NOMO-1 treated with DMSO at 0.1 percent for 48 hours (cell line): ENCODE results near the gene NPAS2.

ENCODE experiments used
- DNase-seq: peaks from one replicate; lab custom pipeline; 2025; ENCODE audit not compliant: unreplicated experiment; lab: John Stamatoyannopoulos, UW

Gene NPAS2

DNA sequence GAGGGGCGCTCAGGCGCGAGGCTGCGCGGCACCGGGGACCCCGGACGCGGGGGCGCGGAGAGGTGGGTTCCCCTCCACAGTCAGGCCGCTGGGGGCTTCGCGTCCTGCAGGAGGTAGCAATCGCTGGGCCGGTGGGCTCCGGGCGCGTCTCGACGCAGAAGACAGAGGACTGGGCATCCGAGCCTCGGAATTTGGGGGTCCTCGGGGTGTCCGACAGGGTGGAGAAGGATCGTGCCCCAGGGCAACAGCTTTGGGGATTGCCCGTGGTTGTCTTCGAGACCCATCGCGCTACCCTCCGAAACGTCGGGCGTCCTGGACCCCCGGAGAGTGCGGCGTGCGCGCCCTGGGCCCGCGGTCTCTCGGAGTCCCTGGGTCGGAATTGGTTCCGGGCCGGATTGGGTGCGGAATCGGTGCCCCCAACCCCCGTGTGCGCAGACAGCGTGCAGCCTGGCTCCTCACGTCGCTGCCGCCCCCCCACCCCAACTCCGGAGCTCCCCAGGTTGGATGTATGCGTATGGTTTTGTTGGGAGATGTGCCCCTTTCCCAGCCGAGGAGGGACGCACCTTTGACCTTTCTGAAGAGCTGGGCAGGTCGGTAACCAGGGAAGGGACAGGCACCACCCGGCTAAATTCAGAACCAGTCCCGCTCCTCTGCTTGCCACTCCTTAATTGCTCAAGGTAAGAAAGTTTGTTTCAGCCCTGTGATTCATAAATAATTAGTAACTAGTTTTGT lies 750 bp downstream of the NPAS2 start:
- no peak for DNase-seq

DNA sequence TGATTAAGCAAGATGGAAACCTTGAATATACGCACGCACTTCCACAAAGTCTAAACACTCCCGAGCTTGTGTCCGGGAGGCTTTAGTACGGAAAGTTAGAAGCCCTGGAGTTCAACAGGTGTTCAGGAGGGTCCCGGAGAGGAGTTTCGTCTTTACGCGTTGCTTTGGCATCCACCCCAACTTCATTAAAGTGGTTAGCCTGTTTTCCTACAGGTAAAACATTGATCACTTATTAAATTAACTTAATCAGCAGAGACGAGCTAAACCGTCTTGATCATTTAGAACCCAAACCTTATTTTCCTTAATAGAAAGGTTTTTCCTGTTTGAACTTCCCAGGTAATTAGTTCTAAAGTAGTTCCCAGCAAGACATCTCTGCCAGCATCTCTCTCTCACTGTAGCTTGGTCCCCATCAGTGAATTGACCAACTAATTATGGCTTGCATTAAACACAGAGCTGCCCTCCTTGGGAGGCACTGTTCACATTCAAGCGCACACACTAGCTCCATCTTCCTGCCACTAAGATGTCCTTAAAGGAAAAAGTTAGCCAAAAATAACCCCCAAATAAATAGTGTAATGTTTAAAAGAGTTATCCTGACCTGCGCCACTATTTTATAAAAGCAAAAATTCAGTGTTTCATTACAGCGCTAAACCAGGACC lies 1.4 kb downstream of the NPAS2 start:
- DNase-seq: no peak

DNA sequence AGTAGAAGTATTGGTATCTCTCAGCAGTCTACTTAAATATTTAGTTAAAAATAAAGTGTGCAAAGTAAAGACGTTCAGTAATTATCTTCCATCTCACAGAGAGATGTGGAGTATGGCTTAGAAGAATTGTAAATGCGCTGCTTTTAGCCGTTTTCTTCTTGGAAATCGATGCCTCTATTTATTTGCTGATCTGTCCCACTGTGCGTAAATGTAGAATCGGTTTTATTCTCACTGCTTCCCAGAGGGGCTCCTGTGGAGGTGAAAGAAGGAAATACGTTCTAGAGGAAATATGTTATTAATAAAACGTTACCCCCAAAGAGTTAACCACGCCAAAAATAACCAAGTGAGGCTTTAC lies 1.9 kb downstream of the NPAS2 start:
- DNase-seq: no peak

DNA sequence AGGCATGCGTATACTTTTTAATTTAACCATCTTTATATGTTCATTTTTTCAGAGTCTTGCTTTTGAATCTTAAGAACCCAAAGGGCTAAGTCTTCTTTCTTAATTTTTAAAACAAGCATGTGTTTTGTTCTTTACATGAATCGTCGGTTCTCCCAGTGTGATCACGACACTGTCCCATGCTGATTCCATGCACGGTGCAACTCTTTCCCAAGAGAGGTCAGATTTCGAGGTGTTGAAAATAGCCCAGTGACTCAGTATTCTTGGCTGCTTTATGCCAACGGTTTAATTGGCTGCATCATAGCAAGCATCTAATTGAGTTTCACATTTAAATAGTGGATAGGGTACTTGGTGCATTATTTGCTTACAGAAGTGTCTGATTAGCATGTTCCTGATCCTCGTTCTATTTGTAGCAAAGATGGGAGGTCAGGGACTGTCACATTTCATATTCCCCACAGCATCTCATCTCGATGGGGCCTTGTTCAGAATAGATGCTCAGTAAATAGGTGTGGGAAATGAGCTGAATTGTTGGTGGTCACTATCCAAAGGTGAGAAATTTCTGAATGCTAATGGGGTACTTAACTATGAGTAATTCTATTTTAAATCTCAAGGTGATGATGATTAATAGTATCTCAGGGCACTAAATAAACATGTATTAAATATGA lies 2.8 kb downstream of the NPAS2 start:
- DNase-seq: no peak

DNA sequence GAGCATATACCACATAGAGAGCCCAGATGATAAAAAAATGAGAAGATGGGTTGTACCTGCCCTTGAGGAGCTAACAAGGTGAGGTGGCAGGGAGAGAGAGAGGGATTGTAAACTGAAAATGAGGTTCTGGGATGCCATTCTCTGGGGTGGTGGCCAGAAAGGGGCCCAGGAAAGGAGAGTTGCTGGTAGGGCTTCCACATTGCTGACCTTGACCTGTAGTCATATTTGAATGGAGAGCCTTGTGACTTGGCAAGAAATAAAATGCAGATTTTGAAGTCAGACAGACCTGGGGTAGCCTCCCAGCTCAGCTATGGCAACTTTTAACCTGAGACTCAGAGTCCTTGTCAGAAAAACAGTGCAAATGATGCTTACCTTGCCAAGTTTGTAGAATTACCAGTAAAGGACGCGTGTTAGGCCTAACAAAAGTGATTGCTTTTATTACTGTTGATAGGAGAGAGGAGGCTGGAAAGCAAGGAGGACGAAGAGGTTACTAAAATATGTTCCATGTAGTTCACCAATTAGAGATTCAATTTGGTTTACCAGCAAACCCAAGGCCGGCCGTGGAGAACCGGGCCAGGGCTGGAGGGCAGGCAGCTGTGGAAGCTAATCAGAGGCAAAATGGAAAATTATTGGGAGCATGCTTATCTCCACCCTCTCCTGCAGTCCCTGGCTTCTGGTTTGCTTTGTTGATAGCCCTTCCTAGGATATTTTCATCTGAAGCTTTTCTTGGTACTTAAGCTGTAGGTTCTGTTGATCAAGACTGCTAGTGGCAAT lies 3.9 kb downstream of the NPAS2 start:
- DNase-seq: no peak

DNA sequence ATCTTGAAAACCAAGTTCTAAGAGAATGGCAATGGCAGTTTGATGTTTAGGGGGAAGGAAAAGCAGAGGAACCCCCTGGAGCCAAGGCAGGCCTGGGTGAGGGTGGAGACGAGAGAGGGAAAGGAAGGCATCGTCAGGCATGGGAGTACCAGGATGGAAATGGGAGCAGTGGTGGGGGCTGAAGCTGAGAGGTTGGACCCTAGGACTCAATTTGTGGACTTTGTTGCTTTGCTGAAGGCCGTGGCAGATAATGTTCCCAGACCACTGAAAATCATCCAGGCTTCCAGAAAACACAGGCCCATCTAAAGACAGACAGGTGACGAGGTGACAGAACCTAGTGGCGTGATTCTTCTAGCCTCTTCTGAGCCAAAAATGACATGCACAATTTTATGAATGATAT lies 4.9 kb downstream of the NPAS2 start:
- DNase-seq: no peak

DNA sequence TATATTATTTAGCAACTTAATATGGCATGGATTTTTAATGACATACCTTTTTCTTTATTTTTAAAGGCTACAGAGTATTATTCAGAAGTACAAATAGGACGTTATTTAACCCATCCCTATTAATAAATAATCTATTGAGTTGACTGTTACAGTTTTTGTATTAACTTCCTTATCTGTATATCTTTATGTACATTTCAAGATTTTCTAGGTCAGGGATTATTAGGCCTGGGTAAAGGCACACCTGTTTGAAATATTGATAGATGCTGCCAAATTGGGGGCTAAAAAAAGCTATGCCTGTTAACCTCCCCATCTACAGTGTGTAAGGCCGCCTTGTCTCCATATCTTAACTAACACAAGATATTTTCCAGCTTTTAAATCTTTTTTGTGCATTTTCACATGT lies 6.6 kb downstream of the NPAS2 start:
- DNase-seq: no peak

DNA sequence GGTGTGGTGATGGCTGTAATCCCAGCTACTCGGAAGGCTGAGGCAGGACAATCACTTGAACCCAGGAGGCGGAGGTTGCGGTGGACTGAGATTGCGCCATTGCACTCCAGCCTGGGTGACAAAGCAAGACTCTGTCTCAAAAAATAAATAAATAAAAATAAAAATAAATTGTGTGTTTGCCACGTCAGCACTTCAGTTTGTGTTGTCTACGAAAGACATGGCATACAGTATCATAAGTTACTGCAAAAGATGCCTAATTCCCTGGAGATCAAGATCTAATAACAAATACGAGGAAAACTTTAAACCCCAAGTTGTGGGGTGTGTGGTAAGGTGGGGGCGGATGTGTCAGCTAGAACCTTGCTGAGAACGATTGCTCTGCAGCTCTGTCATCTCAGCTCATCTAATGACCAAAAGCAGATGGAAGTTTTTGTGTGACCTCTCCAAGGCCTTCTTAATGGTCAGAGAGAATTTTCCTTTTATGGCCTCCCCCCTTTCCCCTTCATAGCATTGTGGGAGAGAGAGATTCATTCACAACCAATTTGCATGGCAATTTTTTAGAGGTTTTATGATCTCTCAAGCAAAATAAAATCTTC lies 11.3 kb downstream of the NPAS2 start:
- DNase-seq: no peak

DNA sequence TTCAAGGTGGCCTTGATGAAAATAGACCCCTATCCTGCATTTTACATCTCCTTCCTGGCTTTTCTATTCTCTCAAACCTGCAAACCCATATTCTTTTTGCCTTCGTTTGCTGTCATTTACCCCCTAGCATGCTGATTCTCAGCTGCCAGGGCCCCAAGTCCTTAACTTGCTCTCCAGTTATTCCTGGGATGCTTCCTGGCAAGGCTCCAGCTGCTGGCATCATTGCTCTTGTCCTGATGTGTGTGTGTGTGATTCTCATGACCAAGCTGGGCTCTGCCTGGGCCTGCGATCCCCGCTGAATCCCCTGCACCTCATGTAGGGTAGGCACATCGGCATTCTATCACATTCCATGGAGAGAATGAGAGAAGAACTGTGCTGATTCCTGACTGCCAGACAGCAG lies 11.9 kb downstream of the NPAS2 start:
- no peak for DNase-seq

DNA sequence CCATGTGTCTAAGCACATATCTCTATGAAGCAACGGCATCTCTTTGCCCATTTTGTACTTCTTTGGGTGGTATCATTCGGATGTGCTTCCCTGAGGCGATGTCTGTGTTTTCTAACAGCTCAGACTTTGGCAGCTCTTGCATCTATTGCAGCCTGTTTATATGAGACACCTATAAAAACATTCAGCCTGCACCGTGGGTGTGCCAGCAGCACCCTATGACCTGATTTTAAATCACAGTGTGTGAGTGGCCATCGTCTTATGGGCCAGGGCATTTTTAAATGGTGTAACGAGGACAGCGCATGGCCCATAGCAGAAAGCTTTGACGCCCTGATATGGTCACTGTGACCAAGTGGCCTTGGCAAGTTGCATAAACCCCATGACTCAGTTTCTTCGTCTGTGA lies 12.9 kb downstream of the NPAS2 start:
- no peak for DNase-seq

DNA sequence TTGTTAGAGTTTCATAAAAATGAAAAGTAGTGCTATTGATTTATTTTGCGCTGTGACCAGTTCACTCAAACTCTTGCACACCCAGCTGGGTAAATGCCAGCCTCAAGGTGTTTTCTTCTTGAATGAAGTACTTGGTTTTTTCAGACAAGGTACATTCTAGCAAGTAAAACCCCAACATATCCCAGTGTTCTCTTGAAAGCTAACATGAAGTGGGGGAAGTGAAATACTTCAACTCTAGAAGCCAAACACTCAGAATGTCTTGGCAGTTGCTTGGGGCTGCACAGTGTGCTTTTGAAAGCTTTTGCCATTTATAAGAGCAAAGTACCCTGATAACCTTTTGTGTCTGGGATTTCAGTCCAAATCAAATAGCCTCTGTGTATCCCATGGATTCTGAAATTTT lies 13.4 kb downstream of the NPAS2 start:
- DNase-seq: no peak

DNA sequence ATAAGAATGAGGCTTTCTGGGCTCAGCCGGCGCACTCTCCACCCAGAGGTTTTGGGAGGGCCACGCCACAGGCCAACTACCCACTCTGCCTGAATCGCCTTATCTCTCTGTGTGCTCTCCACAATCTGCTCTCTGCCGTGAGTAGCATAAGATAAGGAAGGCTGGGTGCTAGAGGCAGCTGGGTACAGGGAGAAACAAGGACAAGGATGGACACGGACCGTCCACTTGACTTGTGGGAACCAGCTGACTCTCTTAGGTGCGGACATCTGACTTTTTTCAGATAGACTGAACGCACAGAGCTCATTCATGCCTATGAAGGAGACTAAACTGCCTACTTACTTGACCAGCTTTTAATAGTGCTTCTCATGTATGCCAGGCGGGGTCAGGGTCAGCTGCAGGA lies 14.3 kb downstream of the NPAS2 start:
- DNase-seq: no peak

DNA sequence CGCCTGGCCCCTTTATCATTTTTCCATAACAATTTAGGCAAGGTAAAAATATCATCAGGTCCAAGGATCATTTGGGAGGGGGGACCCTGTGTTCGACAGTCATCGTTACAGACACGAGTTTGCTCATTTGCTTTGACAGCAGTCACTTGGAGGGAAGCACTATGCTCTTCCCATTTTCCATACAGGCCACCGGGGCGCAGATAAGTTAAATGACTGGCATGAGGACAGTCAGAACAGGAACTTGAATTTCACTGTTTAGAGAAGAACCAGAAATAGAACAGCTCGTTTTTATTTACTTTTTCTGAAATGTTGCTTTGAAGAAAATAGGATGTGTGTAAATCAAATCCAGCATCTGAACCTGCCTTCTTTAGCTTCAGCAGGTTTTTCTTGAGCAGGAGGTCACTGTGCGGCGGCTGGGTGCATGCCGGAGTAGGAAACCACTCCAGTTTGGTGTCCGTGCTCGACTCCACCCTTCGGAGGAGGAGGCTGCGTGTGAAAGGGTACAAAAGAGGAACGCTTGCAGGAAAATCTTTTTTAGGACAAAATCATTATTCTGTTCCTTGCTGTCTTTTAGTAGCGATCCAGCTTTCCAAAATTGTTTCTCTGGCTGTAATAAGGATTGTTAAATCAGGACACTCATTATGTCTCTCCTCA lies 15.2 kb downstream of the NPAS2 start:
- peak; percentile 52 for DNase-seq

DNA sequence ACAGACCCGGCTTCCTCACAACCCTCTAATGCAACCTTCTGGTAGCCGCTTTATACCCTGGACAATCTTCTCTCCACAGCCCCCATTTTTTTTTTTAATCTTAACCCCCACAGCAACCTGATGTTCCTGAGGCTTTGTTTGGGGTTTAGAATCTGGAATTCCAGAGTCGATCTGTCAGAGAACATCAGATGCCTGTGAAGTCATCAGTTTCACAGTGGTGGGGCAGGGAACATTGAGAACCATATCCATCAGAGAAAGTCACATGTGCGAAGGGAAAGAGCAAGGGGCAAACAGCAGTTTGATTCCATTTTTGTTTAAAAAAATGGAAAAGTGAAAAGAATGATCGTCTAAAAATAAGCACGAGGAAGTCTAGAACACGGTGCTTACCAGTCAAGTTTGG lies 20.6 kb downstream of the NPAS2 start:
- DNase-seq: no peak

DNA sequence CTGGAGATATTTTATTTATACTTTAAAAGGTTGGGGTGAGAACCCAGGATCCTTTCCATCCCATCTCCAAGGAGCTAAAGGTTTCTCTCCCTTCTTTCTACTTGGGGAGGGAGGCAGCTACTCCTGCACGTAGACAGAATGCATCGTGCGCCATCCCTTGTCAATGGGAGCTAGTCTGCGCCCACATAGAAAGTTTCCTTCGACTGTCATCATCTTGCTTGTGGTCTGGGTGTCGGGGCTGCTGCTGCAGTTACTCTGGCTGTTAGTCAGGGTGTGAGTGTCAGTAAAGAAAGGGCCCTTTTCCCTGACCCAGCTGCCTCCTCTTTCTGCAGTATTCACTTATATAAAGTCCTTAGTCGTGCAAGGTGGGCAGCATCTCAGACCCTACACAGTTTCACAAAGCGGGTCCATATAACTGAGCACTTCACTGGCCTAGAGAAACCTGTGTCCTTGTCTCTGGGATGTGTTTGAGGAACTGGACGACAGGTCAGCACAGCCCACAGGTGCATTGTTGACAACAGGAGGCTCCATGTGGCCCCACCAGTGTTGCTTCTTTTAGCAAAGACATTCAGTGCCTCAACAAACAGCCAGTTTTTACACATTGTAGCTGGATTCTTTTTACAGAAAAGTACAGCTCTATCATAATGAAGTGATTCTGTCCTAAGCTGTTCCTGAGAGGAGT lies 22.4 kb downstream of the NPAS2 start:
- no peak for DNase-seq

DNA sequence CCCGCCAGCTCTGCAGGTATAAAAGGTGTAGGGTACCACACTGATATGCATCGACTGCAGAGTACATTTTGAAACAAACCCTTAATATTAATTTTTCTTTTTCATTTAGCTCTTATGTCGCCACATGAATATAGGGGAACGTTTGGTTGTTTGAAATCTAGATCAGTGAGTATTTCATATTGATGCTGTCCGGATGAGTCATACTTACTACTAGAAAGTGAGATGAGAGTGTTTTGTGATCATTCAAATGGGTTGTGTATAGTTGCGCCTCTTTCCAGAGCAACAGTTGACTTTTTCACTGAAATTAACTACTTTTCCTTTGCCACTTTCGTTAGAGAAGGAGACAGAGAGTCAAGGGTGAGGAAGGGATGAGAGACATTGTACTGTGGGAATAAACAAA lies 24.6 kb downstream of the NPAS2 start:
- no peak for DNase-seq

DNA sequence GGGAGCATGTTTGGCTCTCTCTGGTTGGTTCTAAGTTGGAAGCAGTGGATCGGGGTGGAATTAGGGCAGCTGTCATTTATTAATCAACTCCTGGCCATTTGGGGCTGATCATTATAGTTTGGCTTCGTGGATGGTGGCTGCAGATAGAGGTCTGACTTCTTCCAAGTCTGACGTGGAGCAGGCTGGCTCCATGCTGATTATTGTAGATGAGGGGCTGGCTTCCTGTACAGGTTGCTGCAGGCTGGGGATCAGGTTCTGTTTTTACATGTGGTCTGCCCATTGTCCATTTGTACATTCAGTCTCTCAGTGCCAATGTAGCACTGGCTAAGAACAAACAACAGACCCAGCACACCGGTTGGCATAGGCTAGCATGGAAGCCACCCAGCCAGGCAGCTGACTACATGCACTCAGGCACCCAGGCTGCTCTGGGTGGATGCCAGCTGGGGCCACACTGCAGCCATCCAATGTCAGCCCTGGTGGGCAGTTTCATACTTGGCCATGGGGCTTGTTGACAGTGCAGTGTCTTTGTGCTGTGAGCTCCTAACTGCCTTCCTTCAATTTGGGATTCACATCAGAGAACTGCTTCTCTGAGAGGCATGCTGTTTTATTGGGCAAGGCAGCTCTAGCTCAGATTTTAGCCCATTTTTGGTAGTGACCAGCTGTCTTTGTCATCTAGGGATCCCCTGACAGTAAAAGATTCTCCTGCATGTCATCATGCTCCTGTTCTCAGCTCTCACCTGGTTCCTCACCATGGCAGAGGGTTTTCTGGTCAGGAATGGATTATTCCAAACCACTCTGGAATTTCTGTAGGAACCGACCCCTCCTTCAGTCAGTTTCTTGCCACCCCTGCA lies 25.4 kb downstream of the NPAS2 start:
- no peak for DNase-seq

DNA sequence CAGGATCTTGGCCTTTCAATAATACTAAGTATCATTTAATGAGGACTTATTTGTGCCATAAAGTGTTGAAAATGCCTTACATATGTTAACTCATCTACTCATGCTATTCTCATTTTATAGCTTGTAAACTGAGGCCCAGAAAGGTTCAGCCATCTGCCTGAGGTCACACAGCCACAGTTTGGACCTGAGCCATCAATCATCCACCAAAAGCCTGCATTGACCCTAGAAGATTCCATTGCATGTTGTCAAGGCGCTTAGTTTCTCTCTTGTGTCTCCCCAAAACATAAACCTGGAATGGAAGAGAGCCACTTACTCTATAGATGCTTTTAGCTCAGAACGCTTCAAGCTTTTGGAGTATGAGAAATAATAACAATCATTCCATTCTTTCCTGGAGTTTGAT lies 26.8 kb downstream of the NPAS2 start:
- DNase-seq: no peak

DNA sequence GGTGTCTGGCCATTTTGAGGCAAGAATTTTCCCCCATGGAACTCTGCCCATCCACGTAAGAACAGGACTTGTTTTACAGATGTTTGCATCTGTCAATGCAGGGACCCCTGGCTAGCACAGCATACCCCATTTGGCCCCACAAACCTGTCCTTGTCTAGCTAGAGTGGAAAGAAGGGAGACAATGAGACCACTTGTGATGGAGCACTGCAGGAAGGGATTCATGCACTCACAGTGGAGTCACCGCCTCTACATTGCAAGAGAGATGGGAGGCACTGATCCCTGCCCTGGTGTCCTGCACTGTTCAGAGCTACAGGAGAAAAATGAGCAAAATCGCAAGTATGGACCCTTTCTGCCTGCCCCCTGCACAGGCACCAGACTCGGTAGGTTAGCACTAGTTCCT lies 32.5 kb downstream of the NPAS2 start:
- no peak for DNase-seq
